ENCODE results near the gene DOHH. TPM values are rescaled to one million over a fixed set of nuclear protein-coding genes. Genes with fewer than 3 reads are reported as not detected.

The DOHH gene
- total RNA-seq, 1 experiment from 2014 or later = 12.3 TPM

DNA sequence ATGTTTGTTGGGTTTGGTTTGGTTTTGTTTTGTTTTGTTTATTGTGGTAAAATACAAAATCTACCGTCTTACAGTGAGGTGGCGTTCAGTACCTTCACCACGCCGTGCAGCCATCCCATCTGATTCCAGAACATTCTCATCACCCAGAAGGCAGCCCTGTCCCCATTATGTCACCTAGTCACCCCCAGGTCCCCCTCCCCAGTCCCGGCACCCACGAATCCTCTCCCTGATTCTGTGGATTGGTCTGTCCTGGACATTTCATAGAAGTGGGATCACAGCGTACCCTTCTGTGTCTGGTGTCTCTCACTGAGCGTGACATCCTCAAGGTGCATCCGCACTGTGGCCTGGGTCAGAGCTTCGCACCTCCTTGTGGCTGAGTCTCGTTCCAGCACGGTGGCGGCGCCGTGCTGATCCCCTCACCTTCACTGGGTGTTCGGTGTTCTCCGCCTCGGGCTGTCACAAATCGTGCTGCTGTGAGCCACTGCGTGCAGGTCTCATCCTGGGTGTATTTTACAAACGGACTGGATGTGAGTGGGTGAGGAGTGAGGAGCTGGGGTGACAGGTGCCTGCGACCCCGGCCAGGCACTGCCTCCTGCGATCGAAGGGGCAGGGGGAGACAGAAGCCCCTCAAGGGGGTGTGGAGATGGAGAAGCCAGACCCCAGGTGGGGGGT lies 37.9 kb upstream of the DOHH start:
- Histone ChIP-seq H3K36me3 (peaks cover 10% of the 10 kb centered on the region; the same call in 1 of the 2 replicates), H3K27me3 (no peaks in the 10 kb centered on the region)

GRCh38 chr19:3537438-3538240 lies 37.2 kb upstream of the DOHH start:
- Histone ChIP-seq H3K27ac (no peak overlapping the region), H3K9me3 (replicated peaks) (no peaks in the 10 kb centered on the region), H3K4me3 (no peak overlapping the region), H3K4me1 (no peaks in the 10 kb centered on the region; the same call in 1 of the 2 replicates), H3K36me3 (peaks cover 16% of the 10 kb centered on the region; the same call in 1 of the 2 replicates), H3K27me3 (no peaks in the 10 kb centered on the region)
- no peak for DNase-seq

More for the DNA sequence above, 37.9 kb upstream of the DOHH start:
- H3K9me3 ChIP-seq (replicated peaks) = no peaks in the 10 kb centered on the region
- DNase-seq = no peak
- H3K4me3 ChIP-seq = no peak overlapping the region
- H3K4me1 ChIP-seq = no peaks in the 10 kb centered on the region; the same call in 1 of the 2 replicates
- no peak overlapping the region for H3K27ac ChIP-seq

DNA sequence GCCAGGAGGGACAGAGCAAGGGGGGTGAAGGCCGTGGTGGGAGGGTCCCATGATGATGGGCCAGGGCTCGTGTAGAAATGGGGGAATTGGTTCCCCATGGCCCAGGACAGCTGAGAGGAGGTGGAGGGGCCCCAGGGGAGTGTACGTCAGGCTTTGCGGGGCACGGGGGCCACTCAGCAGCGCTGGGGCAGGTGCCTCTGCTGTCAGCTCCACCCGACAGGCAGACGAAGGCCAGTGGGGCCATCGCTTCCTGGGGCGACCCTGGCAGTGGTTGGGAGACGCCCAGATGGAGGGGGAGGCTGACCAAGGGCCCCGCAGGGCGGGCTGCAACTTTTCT lies 36.6 kb upstream of the DOHH start:
- H3K27me3 ChIP-seq = no peaks in the 10 kb centered on the region
- DNase-seq = no peak
- no peak overlapping the region for H3K27ac ChIP-seq
- H3K4me1 ChIP-seq = no peaks in the 10 kb centered on the region; the same call in 1 of the 2 replicates
- no peak overlapping the region for H3K4me3 ChIP-seq
- peaks cover 17% of the 10 kb centered on the region; the same call in 1 of the 2 replicates for H3K36me3 ChIP-seq
- H3K9me3 ChIP-seq (replicated peaks) = no peaks in the 10 kb centered on the region

DNA sequence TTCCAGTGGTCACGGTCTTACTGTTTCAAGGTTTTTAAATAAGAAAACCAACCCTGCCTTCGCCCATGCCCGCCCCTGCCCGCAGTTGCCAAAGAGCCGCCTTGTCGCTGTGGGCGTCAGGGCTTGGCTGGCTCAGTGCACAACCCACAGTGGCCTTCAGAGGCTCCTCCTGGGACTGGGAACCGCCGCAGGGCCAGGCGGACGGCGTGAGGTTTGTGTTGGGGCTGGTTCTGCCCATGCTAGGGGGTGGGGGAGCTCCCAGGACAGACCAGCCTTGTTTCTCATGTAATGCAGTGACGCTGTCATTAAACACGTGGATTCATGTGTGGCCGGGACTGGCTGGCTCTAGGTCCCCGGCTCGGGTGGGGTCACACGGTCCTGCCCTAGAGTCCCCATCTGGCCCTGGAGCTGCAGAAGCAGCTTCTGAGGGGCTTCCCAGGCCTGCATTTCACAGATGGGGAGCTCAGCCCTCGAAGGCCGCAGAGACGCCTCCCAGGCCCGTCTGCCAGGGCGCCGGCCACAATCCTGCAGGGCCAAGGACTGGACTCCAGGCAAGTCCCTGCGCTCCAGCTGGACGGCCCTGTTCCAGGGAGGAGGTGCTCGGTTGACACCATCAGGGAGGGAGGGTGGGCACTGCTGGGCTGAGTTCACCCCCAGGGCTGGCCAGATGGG lies 36.1 kb upstream of the DOHH start:
- peaks cover 19% of the 10 kb centered on the region; the same call in 1 of the 2 replicates for H3K36me3 ChIP-seq
- no peak overlapping the region for H3K27ac ChIP-seq
- H3K27me3 ChIP-seq = no peaks in the 10 kb centered on the region
- H3K4me3 ChIP-seq = no peak overlapping the region
- H3K9me3 ChIP-seq (replicated peaks) = no peaks in the 10 kb centered on the region
- no peaks in the 10 kb centered on the region; the same call in 1 of the 2 replicates for H3K4me1 ChIP-seq
- no peak for DNase-seq

DNA sequence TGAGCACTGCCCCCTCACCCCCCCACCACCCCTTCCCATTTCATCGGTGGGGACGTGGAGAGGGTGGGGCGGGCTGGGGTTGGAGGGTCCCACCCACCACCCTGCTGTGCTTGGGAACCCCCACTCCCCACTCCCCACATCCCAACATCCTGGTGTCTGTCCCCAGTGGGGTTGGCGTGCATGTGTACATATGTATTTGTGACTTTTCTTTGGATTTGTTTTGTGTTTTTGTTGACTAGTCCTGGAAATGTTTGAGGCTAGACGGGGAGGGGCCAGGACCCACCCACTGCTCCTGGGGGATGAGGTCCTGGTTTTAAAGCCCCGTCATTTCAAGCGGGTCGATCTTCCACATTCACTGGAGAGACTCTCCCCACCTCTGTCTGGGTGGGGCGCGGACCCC lies 35.5 kb upstream of the DOHH start:
- H3K27ac ChIP-seq = no peak overlapping the region
- no peak for DNase-seq
- no peaks in the 10 kb centered on the region for H3K9me3 ChIP-seq (replicated peaks)
- peaks cover 21% of the 10 kb centered on the region; the same call in 1 of the 2 replicates for H3K36me3 ChIP-seq
- H3K4me1 ChIP-seq = no peaks in the 10 kb centered on the region; the same call in 1 of the 2 replicates
- H3K27me3 ChIP-seq = no peaks in the 10 kb centered on the region
- no peak overlapping the region for H3K4me3 ChIP-seq

DNA sequence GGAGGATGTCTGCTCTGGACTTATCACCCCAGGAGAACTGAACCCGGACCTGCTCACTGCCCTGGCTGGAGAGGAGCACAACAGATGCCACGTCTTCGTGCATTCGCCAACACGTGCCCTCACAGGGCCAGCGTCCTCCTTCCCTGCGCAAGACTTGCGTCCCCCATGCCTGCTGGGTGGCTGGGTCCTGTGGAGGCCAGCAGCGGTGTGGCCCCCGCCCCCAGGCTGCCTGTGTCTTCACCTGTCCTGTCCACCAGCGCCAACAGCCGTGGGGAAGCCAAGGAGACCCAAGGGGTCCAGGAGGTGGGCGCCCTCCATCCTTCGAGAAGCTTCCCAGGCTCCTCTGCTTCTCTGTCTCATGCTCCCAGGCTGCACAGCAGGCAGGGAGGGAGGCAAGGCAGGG lies 35.1 kb upstream of the DOHH start:
- no peaks in the 10 kb centered on the region; the same call in 1 of the 2 replicates for H3K4me1 ChIP-seq
- DNase-seq = no peak
- no peak overlapping the region for H3K27ac ChIP-seq
- H3K4me3 ChIP-seq = no peak overlapping the region
- H3K9me3 ChIP-seq (replicated peaks) = no peaks in the 10 kb centered on the region
- H3K27me3 ChIP-seq = no peaks in the 10 kb centered on the region
- H3K36me3 ChIP-seq = peaks cover 21% of the 10 kb centered on the region; the same call in 1 of the 2 replicates

DNA sequence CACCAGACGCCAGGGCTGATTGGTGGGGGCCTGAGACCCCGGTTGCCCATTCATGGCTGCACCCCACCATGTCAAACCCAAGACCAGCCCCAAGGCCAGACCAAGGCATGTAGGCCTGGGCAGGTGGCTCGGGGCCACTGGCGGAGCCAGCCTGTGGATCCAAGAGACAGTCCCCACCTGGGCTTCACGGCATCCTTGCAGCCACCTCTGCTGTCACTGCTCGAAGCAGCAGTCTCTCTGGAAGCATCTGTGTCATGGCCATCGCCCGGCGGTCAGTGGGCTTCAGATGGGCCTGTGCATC lies 34.7 kb upstream of the DOHH start:
- H3K4me3 ChIP-seq = no peak overlapping the region
- no peaks in the 10 kb centered on the region for H3K9me3 ChIP-seq (replicated peaks)
- H3K36me3 ChIP-seq = peaks cover 21% of the 10 kb centered on the region; the same call in 1 of the 2 replicates
- no peak overlapping the region for H3K27ac ChIP-seq
- no peaks in the 10 kb centered on the region for H3K27me3 ChIP-seq
- no peak for DNase-seq
- no peaks in the 10 kb centered on the region; the same call in 1 of the 2 replicates for H3K4me1 ChIP-seq

GRCh38 chr19:3534375-3535234 lies 34.1 kb upstream of the DOHH start:
- Histone ChIP-seq H3K27ac (no peak overlapping the region), H3K4me3 (no peak overlapping the region), H3K27me3 (no peaks in the 10 kb centered on the region), H3K9me3 (replicated peaks) (no peaks in the 10 kb centered on the region), H3K4me1 (no peaks in the 10 kb centered on the region; the same call in 1 of the 2 replicates), H3K36me3 (peaks cover 21% of the 10 kb centered on the region; the same call in 1 of the 2 replicates)
- no peak for DNase-seq

- H3K36me3 ChIP-seq = peaks cover 21% of the 10 kb centered on the region; the same call in 1 of the 2 replicates
- H3K27me3 ChIP-seq = no peaks in the 10 kb centered on the region
- no peaks in the 10 kb centered on the region for H3K9me3 ChIP-seq (replicated peaks)
- no peak overlapping the region for H3K4me3 ChIP-seq
- H3K27ac ChIP-seq = no peak overlapping the region
- DNase-seq = no peak
- no peaks in the 10 kb centered on the region; the same call in 1 of the 2 replicates for H3K4me1 ChIP-seq
Observed at GRCh38 chr19:3533563-3534216, 33.2 kb upstream of the DOHH start.

DNA sequence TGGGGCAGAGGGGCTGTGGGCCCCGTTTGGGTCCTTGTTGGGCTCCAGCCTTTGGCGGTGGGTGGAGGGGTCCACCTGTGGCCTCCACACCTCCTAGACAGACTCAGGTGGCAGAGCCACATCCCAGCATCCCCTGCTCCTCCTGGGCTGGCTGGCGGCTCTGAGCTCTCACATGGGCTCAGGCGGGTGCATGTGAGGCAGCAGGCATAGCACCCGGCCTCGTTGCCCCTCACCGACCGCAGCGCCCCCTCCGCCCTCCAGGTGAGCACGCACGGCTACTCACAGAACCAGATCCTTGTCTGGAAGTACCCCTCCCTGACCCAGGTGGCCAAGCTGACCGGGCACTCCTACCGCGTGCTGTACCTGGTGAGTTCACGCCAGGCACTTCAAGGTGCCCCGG lies 32.6 kb upstream of the DOHH start:
- H3K36me3 ChIP-seq = peaks cover 25% of the 10 kb centered on the region; the same call in 1 of the 2 replicates
- DNase-seq = no peak
- H3K4me1 ChIP-seq = no peaks in the 10 kb centered on the region
- no peak overlapping the region for H3K27ac ChIP-seq
- H3K4me3 ChIP-seq = no peak overlapping the region
- H3K27me3 ChIP-seq = no peaks in the 10 kb centered on the region
- no peaks in the 10 kb centered on the region for H3K9me3 ChIP-seq (replicated peaks)

DNA sequence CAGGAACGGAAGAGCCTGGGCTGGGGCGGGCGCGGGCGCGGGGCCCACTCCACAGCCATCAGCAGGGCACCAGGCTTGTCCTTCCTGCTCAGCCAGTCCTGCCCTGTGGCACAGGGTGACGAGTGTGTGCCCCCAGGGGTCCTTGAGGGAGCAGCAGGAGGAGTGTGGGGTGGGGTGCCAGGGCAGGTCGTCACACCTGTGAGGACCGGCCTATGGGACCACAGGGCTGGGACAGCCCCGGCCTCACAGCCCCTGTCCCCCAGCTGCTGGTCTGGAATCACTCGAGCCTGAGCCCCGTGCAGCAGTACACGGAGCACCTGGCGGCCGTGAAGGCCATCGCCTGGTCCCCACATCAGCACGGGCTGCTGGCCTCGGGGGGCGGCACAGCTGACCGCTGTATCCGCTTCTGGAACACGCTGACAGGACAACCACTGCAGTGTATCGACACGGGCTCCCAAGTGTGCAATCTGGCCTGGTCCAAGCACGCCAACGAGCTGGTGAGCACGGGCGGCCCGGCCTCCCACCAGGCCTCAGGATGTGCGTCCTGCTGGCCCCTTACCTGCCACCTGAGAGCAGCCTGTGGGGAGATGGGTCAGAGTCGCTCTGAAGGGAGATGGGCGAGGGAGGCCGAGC lies 31.8 kb upstream of the DOHH start:
- H3K27ac ChIP-seq = no peak overlapping the region
- peaks cover 28% of the 10 kb centered on the region for H3K36me3 ChIP-seq
- H3K9me3 ChIP-seq (replicated peaks) = no peaks in the 10 kb centered on the region
- H3K4me1 ChIP-seq = no peaks in the 10 kb centered on the region
- no peaks in the 10 kb centered on the region for H3K27me3 ChIP-seq
- no peak overlapping the region for H3K4me3 ChIP-seq
- no peak for DNase-seq

DNA sequence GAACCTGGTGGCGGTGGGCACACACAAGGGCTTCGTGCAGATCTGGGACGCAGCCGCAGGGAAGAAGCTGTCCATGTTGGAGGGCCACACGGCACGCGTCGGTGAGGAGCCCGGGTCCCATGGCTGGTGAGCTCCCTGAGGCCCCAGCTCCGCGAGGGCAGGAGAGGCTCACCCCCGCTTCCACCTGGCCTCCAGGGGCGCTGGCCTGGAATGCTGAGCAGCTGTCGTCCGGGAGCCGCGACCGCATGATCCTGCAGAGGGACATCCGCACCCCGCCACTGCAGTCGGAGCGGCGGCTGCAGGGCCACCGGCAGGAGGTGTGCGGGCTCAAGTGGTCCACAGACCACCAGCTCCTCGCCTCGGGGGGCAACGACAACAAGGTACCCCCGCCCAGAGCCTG lies 31.2 kb upstream of the DOHH start:
- H3K4me3 ChIP-seq = no peak overlapping the region
- no peaks in the 10 kb centered on the region for H3K9me3 ChIP-seq (replicated peaks)
- DNase-seq = no peak
- H3K4me1 ChIP-seq = no peaks in the 10 kb centered on the region
- peaks cover 33% of the 10 kb centered on the region for H3K36me3 ChIP-seq
- no peak overlapping the region for H3K27ac ChIP-seq
- no peaks in the 10 kb centered on the region for H3K27me3 ChIP-seq

DNA sequence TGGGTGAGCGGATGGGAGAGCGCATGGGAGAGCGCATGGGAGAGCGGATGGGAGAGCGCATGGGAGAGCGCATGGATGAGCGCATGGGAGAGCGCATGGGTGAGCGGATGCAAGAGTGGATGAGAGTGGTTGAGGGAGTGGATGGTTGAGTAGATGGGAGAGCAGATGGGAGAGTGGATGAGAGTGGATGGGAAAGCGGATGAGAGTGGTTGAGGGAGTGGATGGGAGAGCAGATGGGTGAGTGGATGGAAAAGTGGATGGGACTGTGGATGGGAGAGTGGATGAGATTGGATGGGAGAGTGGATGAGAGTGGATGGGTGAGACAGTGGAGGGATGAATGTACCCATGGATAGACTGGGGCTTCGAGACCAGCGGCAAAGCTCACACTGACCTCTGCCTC lies 29.9 kb upstream of the DOHH start:
- H3K36me3 ChIP-seq = peaks cover 35% of the 10 kb centered on the region

More for the DNA sequence above, 29.9 kb upstream of the DOHH start:
- Histone ChIP-seq H3K27me3 (no peaks in the 10 kb centered on the region), H3K4me3 (no peak overlapping the region), H3K4me1 (no peaks in the 10 kb centered on the region), H3K27ac (no peak overlapping the region), H3K9me3 (replicated peaks) (no peaks in the 10 kb centered on the region)
- no peak for DNase-seq

Measured in SJCRH30 (cell line).